Loucy (cell line): ENCODE results near the gene C2orf68.

Experiments used
- CTCF ChIP-seq: fragments of 200-600 bp; sonication (generic); conservative IDR thresholded peaks from 2 replicates; pipeline ENCODE4 v1.5.1; 2014; ENCODE audit warnings: mild to moderate bottlenecking, antibody characterized with exemption, low read length
- EZH2phosphoT487 ChIP-seq: fragments of 200-600 bp; IDR thresholded peaks from 2 replicates; pipeline ENCODE4 v1.6.1; 2018; ENCODE audit warnings: antibody characterized with exemption, mild to moderate bottlenecking, moderate library complexity, borderline replicate concordance

DNA sequence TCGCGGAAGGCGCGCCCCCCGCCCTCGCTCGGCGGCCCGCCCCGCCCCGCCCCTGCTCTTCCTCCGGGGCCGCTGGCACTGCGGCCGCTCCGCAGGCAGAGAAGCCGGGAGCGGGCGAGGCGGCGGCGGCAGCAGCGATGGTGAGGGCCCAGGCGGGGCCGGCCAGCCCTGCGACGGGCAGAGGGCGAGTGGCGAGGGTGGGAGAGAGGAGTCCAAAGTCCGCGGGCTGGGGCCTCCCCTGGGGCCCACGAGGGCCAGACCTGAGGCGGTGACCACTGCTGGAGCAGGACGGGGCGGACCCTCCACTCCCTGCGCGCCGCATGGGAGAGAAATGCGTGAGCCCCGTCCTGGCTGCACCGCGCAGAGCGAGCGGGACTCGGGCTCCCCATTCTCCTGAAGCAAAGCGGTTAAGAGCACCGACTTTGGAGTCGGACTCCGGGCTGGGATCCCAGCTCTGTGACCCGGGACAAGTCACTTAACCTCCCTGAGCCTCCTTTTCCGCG lies 27.5 kb downstream of the C2orf68 start, which contains the start of gene VAMP5:
- TF ChIP-seq CTCF (no peak), EZH2phosphoT487 (no peak)
